GM19395 (cell line): ENCODE measurements around the gene CDC42BPB.

Source experiments
- ATAC-seq: cut with Tn5 transposase; IDR thresholded peaks from one replicate; pipeline ENCODE4 v1.9.1; 2021; ENCODE audit warnings: mild to moderate bottlenecking, moderate library complexity; ENCODE audit not compliant: unreplicated experiment

Gene CDC42BPB

DNA sequence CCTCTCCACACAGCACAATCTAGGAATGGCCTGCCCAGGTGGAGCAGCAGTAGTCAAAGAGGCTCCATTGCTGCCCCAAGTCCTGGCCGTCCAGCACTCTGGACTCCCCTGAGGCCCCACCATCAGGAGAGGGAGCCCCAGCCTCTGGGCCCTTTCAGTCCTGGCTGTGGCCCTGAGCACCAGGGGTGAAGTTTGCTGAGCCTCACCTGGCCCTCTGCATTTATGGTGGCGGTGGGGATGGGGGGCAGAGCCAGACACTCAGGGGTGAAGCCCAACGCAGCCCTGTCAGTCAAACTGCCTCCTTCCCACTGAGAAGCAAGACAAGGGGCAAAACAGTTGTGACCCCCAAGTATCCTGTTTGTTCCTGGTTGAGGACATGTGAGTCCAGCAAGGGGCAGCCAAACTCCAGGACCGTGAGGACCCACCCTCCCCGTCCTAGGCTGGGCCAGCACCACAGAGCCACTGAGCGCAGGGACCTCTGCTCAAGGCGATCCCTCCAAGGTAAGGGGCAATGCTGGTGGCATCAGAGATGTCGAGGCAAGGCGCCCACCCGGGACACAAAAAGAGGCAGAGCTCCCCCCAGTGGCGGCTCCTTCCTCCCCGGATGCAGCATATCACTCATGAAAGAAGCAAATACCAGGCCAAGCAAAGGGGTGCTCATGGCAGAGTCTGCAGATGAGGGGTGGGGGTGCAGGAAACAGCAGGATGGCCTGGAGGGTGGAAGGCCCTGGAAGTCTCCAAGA is 139.7 kb downstream of the CDC42BPB start:
- no peak for ATAC-seq

DNA sequence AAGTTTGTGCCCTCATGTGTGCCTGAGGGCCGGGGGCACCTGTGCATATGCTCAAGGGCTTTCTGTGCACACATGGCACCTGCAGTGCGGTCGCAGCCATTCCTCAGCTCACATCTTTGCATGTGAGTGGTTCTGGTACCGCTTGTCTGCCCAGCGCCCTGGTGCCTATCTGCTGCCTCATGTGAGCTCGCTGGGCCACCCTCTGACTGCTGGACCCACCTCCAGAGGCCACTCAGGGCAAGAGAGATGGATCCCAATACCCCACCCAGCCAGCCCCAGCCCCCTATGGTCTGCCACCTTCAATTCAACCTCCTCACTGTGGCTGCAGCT is 140.3 kb downstream of the CDC42BPB start:
- ATAC-seq = no peak

DNA sequence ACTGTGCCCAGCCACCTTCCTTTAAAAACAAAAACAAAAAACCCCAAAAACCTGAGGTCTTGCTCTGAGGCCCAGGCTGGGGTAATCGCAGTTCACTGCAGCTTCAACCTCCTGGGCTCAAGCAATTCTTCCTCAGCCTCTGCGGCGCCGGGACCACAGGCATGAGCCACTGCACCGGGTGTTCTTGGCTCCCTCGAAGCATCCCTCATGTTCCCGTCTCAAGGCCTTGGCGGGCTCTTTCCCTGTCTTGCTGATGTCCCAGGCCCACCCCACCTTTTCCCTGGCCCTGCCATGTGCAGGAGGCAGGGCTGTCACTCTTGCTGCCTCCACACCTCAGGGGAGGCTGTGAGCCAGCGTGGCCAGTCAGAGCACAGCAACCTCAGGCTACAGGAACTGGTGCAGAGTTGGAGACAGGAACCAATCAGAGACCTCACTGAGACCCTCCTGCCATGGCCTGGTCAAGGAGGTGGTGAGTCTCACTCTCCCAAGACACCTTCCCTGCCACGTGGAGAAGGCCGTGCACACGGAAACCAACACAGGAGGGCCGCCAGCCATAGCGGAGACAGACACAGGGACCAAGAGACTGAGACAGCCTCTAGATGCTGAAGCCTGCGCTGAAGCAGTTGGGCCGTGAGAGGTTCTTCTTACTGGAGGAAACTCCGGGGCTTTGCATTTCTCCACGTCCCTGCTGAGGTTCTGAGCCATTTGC is 140.8 kb downstream of the CDC42BPB start:
- ATAC-seq = no peak

DNA sequence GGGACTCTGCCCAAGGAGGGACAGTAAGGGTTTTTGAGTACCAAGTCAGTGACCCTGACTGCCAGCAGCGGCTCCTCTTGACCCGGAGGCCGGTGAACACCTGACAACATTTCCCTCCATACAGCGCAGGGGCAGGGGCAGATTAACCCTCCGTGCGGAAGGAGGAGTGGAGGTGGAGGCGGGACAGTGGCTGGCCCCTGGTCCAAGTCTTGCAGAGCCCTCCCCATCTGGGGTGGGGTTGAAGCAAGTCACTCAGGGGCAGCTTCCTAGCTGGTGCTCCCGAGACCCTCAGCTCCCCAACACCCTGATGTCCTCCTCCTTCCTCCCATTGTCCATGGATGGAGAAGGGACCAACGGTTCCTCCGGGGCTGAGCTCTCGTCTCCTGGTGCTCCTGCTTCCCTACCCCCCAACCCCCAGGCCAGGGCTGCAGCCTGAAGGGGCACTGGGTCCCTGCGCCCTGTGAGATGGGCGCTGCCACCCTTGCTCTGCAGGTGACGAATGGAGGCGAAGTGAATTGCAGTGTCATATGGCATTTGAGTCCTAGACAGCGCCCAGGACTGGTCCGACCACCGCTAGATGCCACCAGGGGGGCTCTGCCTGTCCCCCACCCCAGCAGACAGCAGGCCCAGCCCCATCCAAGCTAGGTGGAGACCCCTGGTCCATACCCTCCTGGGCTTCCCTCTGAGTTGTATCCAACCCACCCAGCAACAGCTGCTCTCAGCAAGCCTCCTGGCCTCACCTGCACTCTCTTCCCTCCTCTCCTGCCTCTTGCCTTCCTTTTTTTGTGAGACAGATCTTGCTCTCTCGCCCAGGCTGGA is 141.8 kb downstream of the CDC42BPB start:
- ATAC-seq = no peak

DNA sequence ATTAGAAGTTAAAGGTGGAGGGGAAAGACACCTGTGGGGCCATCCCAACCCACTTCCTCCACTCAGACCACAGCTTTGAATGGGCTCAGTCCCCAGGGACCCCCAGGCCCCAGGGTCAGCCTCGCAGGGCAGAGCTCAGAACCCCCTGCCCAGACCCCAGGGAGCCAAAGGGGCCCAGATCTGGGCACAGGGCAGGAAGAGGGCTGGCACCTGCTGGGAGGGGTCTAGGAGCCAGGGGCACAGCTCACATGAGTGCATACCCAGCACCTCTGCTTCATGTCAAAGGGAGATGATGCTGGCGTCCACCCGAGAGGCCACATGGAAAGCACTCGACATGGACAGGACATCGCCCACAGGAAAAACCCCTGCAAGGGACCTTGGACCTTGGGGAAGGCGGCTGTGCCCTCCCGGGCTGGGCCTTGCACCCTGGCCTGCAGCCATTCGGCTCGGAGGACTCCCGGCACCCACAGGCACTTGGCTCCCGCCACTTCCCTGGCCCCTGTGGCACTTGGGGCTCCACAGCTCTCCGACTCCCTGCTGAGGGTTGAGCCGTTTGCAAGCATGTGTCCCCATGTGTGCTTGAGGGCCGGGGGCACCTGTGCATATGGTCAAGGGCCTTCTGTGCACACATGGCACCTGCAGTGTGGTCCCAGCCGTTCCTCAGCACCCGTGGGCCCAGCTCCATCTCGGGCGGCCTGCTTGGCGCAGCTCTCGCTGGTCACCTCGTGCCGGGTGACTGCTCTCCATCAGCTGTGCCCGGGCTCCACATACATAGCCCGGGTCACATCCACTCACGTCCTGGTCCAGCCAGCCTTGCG is 142.7 kb downstream of the CDC42BPB start:
- no peak for ATAC-seq

- no peak for ATAC-seq
Measured at GRCh38 chr14:102913341-102914211, 143.8 kb downstream of the CDC42BPB start.

DNA sequence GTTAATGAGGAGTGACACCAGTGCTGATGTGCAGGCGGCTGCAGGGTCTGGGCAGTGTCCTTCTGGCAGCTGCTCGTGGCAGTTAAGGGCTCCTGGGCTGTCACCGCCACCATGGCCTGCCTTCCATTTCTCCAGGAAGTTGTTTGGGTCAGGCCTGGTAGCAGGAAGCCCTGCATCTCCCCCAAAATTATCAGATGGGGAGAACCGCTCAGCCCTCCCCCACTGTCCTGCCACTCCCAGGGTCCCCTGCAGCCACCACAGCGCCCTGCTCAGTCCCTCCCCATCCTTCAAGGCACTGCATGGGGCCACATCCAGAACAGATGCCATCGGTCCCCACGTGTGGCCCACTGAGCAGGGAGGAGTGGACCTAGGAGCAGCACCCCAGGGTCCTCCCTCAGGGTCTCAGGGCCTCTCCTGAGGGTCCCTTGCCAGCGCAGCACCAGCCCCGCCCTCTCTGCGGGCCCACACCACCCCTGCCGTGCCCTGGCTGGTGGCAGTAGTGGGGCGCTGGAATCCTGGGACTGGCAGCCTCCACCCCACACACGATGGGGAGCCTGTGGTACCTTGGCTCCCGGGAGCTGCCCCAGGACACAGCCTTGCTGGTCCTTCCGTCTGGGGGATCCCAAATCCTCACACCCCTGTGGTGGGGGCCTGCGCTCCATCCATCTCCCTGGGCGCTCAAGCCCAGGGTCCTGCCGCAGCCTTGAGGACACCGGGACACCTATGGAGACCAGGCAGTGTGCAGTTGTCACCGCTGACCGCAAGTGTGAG is 145.2 kb downstream of the CDC42BPB start:
- no peak for ATAC-seq

DNA sequence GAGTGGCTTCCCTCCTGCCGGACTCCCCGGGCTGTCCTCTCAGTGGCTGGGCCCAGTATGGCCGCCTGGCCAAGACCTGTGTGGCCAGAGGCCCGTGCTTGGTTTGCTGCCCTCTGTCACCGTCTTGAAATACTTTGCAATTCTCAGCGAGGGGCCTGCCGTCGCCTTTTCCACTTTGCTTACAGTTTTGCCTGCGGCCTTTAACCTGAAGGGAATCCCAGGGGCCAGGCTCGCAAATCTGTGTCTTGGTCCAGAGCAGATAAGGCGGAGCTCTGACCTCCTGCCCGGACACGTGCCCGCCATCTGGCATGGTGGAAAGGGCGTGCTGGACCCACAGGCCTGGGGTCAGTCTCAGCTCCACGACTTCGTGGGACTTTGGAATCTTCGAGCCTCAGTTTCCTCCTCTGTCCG is 145.8 kb downstream of the CDC42BPB start:
- no peak for ATAC-seq

DNA sequence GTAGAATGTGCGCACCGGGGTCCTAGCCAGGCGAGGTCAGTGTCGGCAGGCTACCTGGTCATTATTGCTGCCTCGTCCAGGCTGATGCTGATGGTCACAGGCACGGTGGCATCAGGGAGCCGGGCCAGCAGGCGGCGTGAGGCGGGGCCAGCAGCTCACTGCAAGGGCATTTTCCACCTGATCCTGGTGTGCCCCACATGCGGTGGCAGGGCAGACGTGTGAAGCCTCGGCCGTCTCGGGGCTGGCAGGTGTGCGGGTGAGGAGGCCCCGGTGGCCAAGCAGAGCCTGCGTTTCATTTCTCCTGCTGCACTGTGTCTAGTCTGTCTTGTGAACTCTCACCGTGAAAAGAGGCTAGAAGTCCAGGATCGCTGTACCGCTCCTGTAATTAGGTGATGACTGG is 146.9 kb downstream of the CDC42BPB start:
- no peak for ATAC-seq

DNA sequence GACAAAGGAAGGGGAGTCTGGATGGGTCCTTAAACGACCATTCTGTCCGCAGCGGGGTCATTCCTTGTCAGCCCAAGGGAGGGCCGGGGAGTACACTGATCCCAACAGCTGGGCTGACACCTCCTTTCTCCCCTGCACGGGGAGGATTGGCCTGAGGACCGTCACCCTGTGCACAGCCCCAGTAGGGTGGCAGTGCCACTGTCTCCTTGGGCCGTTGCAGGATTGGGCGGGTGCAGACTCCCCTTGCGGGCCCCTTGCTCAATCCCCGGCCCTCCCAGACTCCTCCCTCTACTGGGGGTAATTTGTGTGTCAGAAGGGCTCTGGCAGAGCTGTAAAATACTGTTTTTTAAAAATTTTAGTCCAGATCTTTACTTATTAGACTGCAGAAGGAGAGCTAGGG is 147.4 kb downstream of the CDC42BPB start:
- no peak for ATAC-seq

GRCh38 chr14:102909462-102909861 is 147.9 kb downstream of the CDC42BPB start:
- no peak for ATAC-seq

GRCh38 chr14:102908766-102909455 is 148.4 kb downstream of the CDC42BPB start:
- no peak for ATAC-seq

- ATAC-seq = no peak
Measured at GRCh38 chr14:102907980-102908730, 149.2 kb downstream of the CDC42BPB start.

DNA sequence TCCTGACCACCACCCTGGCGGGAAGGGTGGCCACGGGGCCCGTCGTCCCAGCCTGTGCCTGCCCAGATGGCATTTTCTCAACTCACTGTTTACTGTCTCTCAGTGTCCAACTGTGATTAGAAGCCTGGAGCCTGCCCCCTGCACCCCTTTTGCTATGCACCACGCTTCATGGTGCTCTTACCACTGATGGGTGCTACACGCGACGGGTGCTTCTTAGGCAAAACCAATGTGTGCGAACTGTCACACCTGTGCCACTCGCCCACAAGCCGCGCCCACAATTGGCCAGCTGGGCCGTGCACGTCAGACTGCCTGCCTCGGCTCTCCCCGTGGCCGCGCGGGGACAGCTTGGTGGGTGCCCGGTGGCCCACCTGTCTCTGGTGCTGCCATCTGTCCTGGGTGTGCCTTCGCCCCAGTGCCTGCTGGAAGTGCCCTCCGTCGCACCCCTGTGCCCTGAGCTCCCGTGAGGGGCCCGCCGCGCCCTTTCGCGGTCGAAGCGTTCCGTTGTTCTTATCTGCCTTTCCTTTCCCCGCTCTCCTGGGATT is 150.0 kb downstream of the CDC42BPB start:
- no peak for ATAC-seq

DNA sequence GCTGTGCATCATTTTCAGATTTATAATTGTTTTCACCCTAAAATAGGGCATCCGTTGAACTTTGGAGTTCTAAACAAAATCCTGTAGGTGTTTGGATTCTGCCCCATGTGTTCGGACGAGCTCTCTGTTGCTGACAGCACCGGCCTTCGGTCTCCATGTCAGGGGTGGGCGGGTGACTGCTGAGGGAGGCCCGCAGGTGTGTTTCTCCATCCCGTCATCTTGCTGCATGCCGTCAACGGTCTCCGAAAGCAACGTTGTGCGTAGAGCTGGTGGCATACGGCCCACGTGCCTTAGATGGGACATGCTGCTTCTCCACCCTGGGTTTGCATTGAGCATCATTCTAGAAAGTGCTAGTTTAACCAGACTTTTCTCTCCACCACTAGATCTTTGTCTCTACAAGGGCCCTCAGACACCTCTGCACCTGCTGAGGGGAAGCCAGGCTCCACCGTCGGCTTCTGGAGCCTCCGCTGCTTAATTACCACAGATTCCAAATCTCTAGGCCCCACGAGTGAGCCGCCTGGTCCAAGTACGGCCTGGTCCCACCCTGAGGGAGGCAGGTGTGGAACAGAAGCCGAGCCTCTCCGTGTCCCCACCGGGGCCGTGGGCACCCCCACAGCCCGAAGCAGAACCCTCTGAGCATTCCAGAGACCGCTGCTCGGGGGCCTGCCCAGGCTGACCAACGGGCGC is 150.6 kb downstream of the CDC42BPB start:
- ATAC-seq = no peak

DNA sequence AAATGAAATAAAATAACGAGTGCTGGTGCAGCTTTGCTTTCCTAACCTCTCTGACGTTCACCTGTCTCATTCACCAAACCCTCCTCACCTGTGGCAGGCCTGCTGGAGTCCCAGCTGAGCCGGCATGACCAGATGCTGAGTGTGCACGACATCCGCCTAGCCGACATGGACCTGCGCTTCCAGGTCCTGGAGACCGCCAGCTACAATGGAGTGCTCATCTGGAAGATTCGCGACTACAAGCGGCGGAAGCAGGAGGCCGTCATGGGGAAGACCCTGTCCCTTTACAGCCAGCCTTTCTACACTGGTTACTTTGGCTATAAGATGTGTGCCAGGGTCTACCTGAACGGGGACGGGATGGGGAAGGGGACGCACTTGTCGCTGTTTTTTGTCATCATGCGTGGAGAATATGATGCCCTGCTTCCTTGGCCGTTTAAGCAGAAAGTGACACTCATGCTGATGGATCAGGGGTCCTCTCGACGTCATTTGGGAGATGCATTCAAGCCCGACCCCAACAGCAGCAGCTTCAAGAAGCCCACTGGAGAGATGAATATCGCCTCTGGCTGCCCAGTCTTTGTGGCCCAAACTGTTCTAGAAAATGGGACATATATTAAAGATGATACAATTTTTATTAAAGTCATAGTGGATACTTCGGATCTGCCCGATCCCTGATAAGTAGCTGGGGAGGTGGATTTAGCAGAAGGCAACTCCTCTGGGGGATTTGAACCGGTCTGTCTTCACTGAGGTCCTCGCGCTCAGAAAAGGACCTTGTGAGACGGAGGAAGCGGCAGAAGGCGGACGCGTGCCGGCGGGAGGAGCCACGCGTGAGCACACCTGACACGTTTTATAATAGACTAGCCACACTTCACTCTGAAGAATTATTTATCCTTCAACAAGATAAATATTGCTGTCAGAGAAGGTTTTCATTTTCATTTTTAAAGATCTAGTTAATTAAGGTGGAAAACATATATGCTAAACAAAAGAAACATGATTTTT is 151.9 kb downstream of the CDC42BPB start:
- no peak for ATAC-seq
